ENCODE results near the gene ATP6V0D1.

- no peak for TF ChIP-seq CTCF (conservative IDR thresholded peaks at IDR 0.05; ENCODE audit: low read depth in 2 of 2)
- no peak for TF ChIP-seq EZH2 (IDR thresholded peaks at IDR 0.05; ENCODE audit: low read depth, unreplicated experiment)
- no peak for TF ChIP-seq ZNF114 (CRISPR knock-in tag; IDR thresholded peaks at IDR 0.05)
- TF ChIP-seq POLR2AphosphoS5 (IDR thresholded peaks at IDR 0.05; ENCODE audit: low read depth): no peak
Observed at GRCh38 chr16:67400901-67401300, 80.1 kb downstream of the ATP6V0D1 start.
